Pancreas (tissue), 10 donors: ENCODE results near the gene SEMA3D. TPM values are rescaled to one million over a fixed set of nuclear protein-coding genes. Genes with fewer than 3 reads are reported as not detected.
A peak's percentile ranks its signal among the peaks of the same experiment; 100 is the strongest.

Experiments used
- ATAC-seq, 4 donors: fragments of 200-7000 bp; cut with Tn5 transposase; one replicate each; pipeline versions ENCODE4 v1.8.0 to v1.9.1; 2020; ENCODE audit warnings: mild to moderate bottlenecking in 4 of 4, moderate library complexity in 4 of 4
- DNase-seq, 6 donors: peaks; one replicate each; pipeline ENCODE4 v3.0.0-alpha.2; 2020
- FAIRE-seq: peaks from 2 replicates; lab custom pipeline; 2012; peaks lifted over from hg19 to GRCh38; lab: Jason Lieb, UNC
- H3K27ac ChIP-seq, 4 donors: fragments of 200-600 bp; sonication (generic); 1 replicate in 3 of 4; 2 replicates in 1 of 4; pipeline versions ENCODE4 v1.5.0 to v1.8.0; 2020
- H3K27me3 ChIP-seq, 4 donors: fragments of 200-600 bp; one replicate each; pipeline ENCODE4 v1.8.0; 2021
- H3K36me3 ChIP-seq, 3 donors: fragments of 200-600 bp; sonication (generic) in 1 of 3; one replicate each; pipeline versions ENCODE4 v1.5.0 to v1.8.0; 2020 to 2021
- H3K4me1 ChIP-seq, 3 donors: fragments of 200-600 bp; one replicate each; pipeline ENCODE4 v1.8.0; 2021
- H3K4me3 ChIP-seq, 4 donors: fragments of 200-600 bp; sonication (generic) in 2 of 4; one replicate each; pipeline versions ENCODE4 v1.5.0 to v1.8.0; 2020 to 2021
- H3K9me3 ChIP-seq, 4 donors: fragments of 200-600 bp; one replicate each; pipeline ENCODE4 v1.8.0; 2021
- WGBS, 2 donors: extraction: QIAGEN DNeasy Blood & Tissue Kit; methylation state at CpG; one replicate each; pipeline ENCODE4 v1.1.7; 2013; 5-methylcytosine and 5-hydroxymethylcytosine counted together
- intact Hi-C, 3 donors: fragments of 100-400 bp; cut with DNase I; formaldehyde crosslinking; loops; one replicate each; pipeline versions ENCODE4 v1.11.1 to v1.14.2; 2022
- polyA plus RNA-seq, 2 donors: library from polyadenylated mRNA; stranded (reverse); fragments of 200-250 nt; gene quantifications; one replicate each; pipeline ENCODE4 v1.2.3, GENCODE V29; 2013
- total RNA-seq, 6 donors: library from RNA; stranded (reverse); fragmentation: NEBNext Ultra II Directional in 4 of 6; extraction: Animal tissue kit (Norgen Biotek cat#: 25700) in 4 of 6; gene quantifications; one replicate each; pipeline versions ENCODE4 v1.2.1 to v1.2.4, GENCODE V29; 2021 to 2023
- TF ChIP-seq, protein P1 (sequence below), 4 donors: fragments of 200-600 bp; sonication (generic) in 3 of 4; IDR thresholded peaks; one replicate each; pipeline versions ENCODE4 v1.5.0 to v1.8.0; 2021; ENCODE audit warnings: antibody characterized with exemption in 4 of 4
- donor health status: healthy with polysubstance abuse.
- donor health status: DM: no; HTN: no; CAD: no; lungs with moderate emphysema.
- donor health status: DM: no; HTN: no; CAD: no.
- donor health status: control.
- donor health status: control.
- donor health status: Bipolar disorder and iron deficiency.
- donor health status: DM: yes; HTN: yes; CAD: no.
- donor health status: DM: no; HTN: no; CAD: no.
- donor health status: DM: no; HTN: no; CAD: no.
- donor health status: DM: yes; HTN: yes; CAD: no.

Gene SEMA3D
- total and polyA plus RNA-seq, 8 donors, result 0.14 to 0.28 (median 0.19) TPM

DNA sequence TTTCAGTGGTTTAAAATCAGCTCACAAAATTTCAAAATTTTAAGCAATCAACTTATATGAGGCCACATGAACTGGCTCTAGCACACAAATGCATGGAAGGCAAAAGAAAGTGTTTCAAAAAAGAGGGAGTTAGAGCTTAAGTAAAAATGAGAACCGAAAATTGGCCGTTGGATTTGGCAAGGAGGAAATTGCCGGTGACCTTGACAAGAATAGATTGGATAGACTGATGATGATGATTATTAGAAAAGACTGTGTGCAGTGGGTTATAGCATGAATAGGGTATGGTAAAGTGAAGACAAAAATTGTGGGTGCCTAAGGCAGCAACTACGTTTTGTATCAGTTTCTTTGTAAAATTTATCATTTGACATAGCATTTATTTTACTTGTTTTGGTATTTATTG, 175.7 kb downstream of the SEMA3D start:
- TF ChIP-seq, protein P1, sequence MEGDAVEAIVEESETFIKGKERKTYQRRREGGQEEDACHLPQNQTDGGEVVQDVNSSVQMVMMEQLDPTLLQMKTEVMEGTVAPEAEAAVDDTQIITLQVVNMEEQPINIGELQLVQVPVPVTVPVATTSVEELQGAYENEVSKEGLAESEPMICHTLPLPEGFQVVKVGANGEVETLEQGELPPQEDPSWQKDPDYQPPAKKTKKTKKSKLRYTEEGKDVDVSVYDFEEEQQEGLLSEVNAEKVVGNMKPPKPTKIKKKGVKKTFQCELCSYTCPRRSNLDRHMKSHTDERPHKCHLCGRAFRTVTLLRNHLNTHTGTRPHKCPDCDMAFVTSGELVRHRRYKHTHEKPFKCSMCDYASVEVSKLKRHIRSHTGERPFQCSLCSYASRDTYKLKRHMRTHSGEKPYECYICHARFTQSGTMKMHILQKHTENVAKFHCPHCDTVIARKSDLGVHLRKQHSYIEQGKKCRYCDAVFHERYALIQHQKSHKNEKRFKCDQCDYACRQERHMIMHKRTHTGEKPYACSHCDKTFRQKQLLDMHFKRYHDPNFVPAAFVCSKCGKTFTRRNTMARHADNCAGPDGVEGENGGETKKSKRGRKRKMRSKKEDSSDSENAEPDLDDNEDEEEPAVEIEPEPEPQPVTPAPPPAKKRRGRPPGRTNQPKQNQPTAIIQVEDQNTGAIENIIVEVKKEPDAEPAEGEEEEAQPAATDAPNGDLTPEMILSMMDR (IDR thresholded peaks at IDR 0.05), result no peak
- Histone ChIP-seq H3K27ac (no peak overlapping the region), H3K27me3 (no peaks in the 10 kb centered on the region), H3K4me1 (no peaks in the 10 kb centered on the region), H3K36me3 (no peaks in the 10 kb centered on the region), H3K9me3 (no peaks in the 10 kb centered on the region), H3K4me3 (no peak overlapping the region)
- ATAC-seq (no peak), FAIRE-seq (no peak), DNase-seq (no peak)
- WGBS, 2 donors, result 61 to 72% methylated on average over 4 of the region's 4 CpGs
- intact Hi-C loops, result loop anchor here in 1 of 3 donors (10.0 kb wide), 1 partner anchor 1046 kb away; no protein-coding TSS in a partner anchor

DNA sequence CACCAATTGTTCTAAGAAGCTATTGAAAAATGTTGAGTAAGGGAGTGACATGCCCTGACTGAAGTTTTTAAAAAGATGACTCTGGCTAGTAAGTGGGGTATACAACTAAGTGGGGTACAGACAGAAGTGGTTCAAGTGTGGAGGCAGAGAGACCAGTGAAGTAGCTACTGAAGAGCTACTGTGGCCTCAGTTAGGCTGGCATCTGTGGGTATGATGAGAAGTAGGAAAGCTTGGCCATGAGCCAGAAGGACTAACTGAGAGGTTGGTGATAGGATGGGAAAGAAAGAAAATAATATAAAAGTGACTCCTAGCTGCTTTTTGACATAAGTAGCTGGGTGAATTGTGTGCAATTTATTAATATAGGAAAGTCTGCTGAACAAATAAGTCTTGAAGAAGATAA, 176.6 kb downstream of the SEMA3D start:
- intact Hi-C loops, result loop anchor here in 1 of 3 donors (10.0 kb wide), 1 partner anchor 1046 kb away; no protein-coding TSS in a partner anchor

DNA sequence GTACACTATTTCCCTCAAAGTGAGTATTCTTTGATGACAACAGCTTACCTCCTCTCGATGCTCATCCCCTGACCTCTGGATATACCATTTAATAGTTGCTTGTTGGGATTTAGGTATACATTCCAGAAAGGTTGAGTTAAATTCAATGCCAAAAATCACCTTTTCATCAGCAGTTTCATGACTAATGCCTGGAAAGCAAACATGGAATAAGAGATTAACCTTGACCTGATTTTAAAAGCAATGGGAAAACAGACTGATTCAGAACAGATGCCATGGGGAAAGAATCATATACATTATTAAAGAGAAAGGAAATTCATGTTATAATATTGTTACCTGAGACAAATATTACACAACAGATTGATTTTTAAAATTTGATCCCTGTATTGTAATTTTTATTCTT, 180.1 kb downstream of the SEMA3D start:
- Histone ChIP-seq H3K27me3 (no peaks in the 10 kb centered on the region), H3K27ac (no peak overlapping the region), H3K4me1 (no peaks in the 10 kb centered on the region), H3K4me3 (no peak overlapping the region), H3K36me3 (no peaks in the 10 kb centered on the region), H3K9me3 (no peaks in the 10 kb centered on the region)
- TF ChIP-seq, protein P1 (IDR thresholded peaks at IDR 0.05), result no peak
- no peak for DNase-seq
- ATAC-seq, result no peak
- no peak for FAIRE-seq
- 60 to 67% methylated on average over 1 of the region's 1 CpG for WGBS, 2 donors
- intact Hi-C loops, result no loop called here

More for the DNA sequence above, 176.6 kb downstream of the SEMA3D start:
- TF ChIP-seq, protein P1 (IDR thresholded peaks at IDR 0.05), result no peak
- FAIRE-seq (no peak), DNase-seq (no peak), ATAC-seq (no peak)
- Histone ChIP-seq H3K4me3 (no peak overlapping the region), H3K36me3 (no peaks in the 10 kb centered on the region), H3K9me3 (no peaks in the 10 kb centered on the region), H3K27me3 (no peaks in the 10 kb centered on the region), H3K27ac (no peak overlapping the region), H3K4me1 (no peaks in the 10 kb centered on the region)

DNA sequence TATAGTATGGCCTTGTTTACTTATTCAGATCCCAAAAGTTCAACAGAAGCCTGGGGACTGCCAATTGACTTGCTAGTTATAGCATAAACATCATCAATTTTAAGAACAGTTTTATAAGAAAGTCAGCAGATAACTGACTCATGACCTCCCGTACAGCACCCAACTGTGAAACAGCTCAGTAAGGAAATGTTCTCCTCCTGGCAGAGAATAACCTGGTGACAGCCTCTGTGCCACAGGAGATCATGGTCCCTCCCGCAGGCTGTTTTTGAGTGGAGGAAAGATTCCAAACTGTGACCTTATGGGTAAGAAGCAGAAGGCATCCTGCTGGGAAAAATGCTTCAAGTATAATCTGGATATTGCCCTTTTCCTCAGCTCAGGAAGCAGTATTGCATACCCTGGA, 182.5 kb downstream of the SEMA3D start:
- Histone ChIP-seq H3K27ac (no peak overlapping the region), H3K4me1 (no peaks in the 10 kb centered on the region), H3K4me3 (no peak overlapping the region), H3K9me3 (no peaks in the 10 kb centered on the region), H3K36me3 (no peaks in the 10 kb centered on the region), H3K27me3 (no peaks in the 10 kb centered on the region)
- intact Hi-C loops, result no loop called here
- ATAC-seq (no peak), DNase-seq (no peak), FAIRE-seq (no peak)
- WGBS, 2 donors, result 78 to 85% methylated on average over 2 of the region's 2 CpGs
- TF ChIP-seq, protein P1 (IDR thresholded peaks at IDR 0.05), result no peak

DNA sequence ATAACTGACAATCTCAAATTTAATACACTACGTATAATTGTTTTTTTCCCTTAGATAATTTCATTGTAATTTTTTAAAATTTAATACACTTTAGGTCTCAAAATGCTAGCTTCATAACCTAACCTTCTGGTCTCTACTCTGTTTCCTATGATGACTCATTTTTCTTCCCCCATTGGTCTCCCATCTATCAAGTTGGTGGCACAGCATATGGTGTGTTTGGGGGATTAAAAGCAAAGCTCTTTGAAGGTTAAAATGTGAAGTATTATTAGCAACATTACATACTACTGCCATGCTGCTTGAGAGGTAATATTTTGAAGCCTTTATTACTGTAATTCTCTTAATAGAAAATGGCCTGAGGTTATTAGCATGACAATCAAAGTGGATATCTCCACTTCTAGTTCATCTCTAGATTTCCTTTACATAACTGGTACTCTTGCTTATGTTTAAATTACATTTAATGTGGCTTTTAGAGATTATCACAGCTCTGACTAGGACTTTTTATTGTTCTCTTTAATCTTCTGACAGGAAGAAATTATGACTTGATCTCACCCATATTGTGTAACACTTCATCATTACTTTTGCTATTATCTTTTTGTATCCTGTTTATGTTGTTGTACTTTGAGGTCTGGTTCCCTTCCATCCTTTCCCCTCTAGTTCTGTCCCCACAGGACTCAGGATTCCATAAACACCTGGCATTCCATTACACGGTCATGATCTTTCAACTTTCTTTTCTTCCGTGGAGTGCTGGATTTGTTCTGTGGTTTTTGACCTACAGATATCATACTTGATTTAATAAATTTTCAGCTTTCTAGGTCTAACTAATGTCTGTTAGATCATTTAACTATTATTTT, 185.1 kb downstream of the SEMA3D start:
- H3K36me3 ChIP-seq, result no peaks in the 10 kb centered on the region
- no peaks in the 10 kb centered on the region for H3K4me1 ChIP-seq
- ATAC-seq (peak in 2 of 4 donors; percentile 40 to 70), DNase-seq (no peak), FAIRE-seq (no peak)
- H3K27ac ChIP-seq, result no peak overlapping the region
- TF ChIP-seq, protein P1 (IDR thresholded peaks at IDR 0.05), result no peak
- no peaks in the 10 kb centered on the region for H3K9me3 ChIP-seq
- intact Hi-C loops, result no loop called here
- H3K27me3 ChIP-seq, result no peaks in the 10 kb centered on the region
- H3K4me3 ChIP-seq, result no peak overlapping the region
- WGBS, 2 donors, result 80% methylated on average over 3 of the region's 3 CpGs
